CD4-positive, alpha-beta T cell treated with Interleukin-2 at 100 ng/mL for 4 hours (primary cell): Measurements from ENCODE around the gene MAN2A2.

Source experiments
- DNase-seq: peaks from one replicate; pipeline ENCODE4 v3.0.0-alpha.2; 2020; ENCODE audit warnings: low spot score

MAN2A2 gene

GRCh38 chr15:90946941-90947576 is 44.0 kb downstream of the MAN2A2 start:
- no peak for DNase-seq

GRCh38 chr15:90947577-90948357 is 44.7 kb downstream of the MAN2A2 start:
- no peak for DNase-seq

GRCh38 chr15:90948506-90948905 is 45.4 kb downstream of the MAN2A2 start:
- DNase-seq = no peak

- no peak for DNase-seq
Measured at GRCh38 chr15:90949979-90950675, 47.0 kb downstream of the MAN2A2 start.

GRCh38 chr15:90950676-90951075 is 47.6 kb downstream of the MAN2A2 start:
- no peak for DNase-seq

GRCh38 chr15:90952901-90953677 is 50.0 kb downstream of the MAN2A2 start:
- no peak for DNase-seq

- no peak for DNase-seq
Measured at GRCh38 chr15:90953947-90954711, 51.0 kb downstream of the MAN2A2 start.

GRCh38 chr15:90954712-90955623 is 51.9 kb downstream of the MAN2A2 start, which contains the start of gene RCCD1:
Gene RCCD1 (plus strand): TSS chr15:90954884. CDS start chr15:90956735, 1,851 bp downstream.
- DNase-seq = peak; percentile 86

GRCh38 chr15:90955624-90956273 is 52.6 kb downstream of the MAN2A2 start:
- no peak for DNase-seq

GRCh38 chr15:90956274-90957030 is 53.4 kb downstream of the MAN2A2 start:
- DNase-seq = peak; percentile 58

- no peak for DNase-seq
Measured at GRCh38 chr15:90957031-90957790, 54.1 kb downstream of the MAN2A2 start.

GRCh38 chr15:90957791-90958190 is 54.7 kb downstream of the MAN2A2 start:
- DNase-seq = no peak

- no peak for DNase-seq
Measured at GRCh38 chr15:90959028-90959595, 56.0 kb downstream of the MAN2A2 start.

GRCh38 chr15:90959894-90960293 is 56.8 kb downstream of the MAN2A2 start:
- no peak for DNase-seq

GRCh38 chr15:90960298-90961091 is 57.4 kb downstream of the MAN2A2 start:
- no peak for DNase-seq

- DNase-seq = no peak
Measured at GRCh38 chr15:90962021-90962420, 58.9 kb downstream of the MAN2A2 start.

GRCh38 chr15:90966262-90966661 is 63.2 kb downstream of the MAN2A2 start:
- DNase-seq = no peak
